H1 (cell line): Measurements from ENCODE around the gene ACSM2A. TPM values are rescaled to one million over a fixed set of nuclear protein-coding genes. Genes with fewer than 3 reads are reported as not detected.
"Not testable (repeated sequence)": the region's sequence is repeated elsewhere in the genome, so short reads cannot be mapped to it uniquely, and the experiment has no call there.

ENCODE experiments used
- CTCF ChIA-PET: fragments of 300-600 bp; sonication (Branson Sonifier 250); formaldehyde crosslinking; loops from one replicate; lab custom pipeline; 2021; ENCODE audit not compliant: partially characterized antibody; lab: Charles Lee
- POLR2A ChIA-PET: fragments of 300-600 bp; sonication (Branson Sonifier 250); formaldehyde crosslinking; loops from one replicate; lab custom pipeline; 2021; ENCODE audit warnings: inconsistent platforms; ENCODE audit not compliant: partially characterized antibody; lab: Charles Lee
- DNase-seq, 2 experiments: peaks; one replicate each; pipeline versions ENCODE4 v3.0.0 to v3.0.0-alpha.2; 2010 to 2022; ENCODE audit warnings: low spot score in 2 of 2, low read depth in 1 of 2, mixed read lengths in 1 of 2
- FAIRE-seq: peaks from 2 replicates; lab custom pipeline; 2011; peaks lifted over from hg19 to GRCh38; lab: Jason Lieb, UNC
- H2AFZ ChIP-seq: 2 replicates; pipeline ENCODE4 v1.8.1; 2012; ENCODE audit warnings: low read length, inconsistent platforms
- H2AK5ac ChIP-seq: 2 replicates; pipeline ENCODE4 v1.6.1; 2013; ENCODE audit warnings: low read depth, low read length
- H2BK120ac ChIP-seq: replicated peaks from 2 replicates; pipeline ENCODE3; 2013; ENCODE audit warnings: low read depth, low read length, inconsistent platforms
- H2BK12ac ChIP-seq: 2 replicates; pipeline ENCODE4 v1.6.1; 2013; ENCODE audit warnings: low read depth, low read length
- H2BK15ac ChIP-seq: 2 replicates; pipeline ENCODE4 v1.6.1; 2013; ENCODE audit warnings: low read length
- H2BK20ac ChIP-seq: 2 replicates; pipeline ENCODE4 v1.6.1; 2013; ENCODE audit warnings: low read length
- H2BK5ac ChIP-seq: 2 replicates; pipeline ENCODE4 v1.6.1; 2013; ENCODE audit warnings: low read depth, low read length
- H3K14ac ChIP-seq: 2 replicates; pipeline ENCODE4 v1.6.1; 2013; ENCODE audit warnings: inconsistent platforms; ENCODE audit not compliant: insufficient read length
- H3K18ac ChIP-seq: 2 replicates; pipeline ENCODE4 v1.6.1; 2013; ENCODE audit warnings: low read length; ENCODE audit errors: extremely low read depth
- H3K23ac ChIP-seq: 2 replicates; pipeline ENCODE4 v1.6.1; 2013; ENCODE audit warnings: inconsistent platforms; ENCODE audit not compliant: insufficient read length
- H3K23me2 ChIP-seq: 2 replicates; pipeline ENCODE4 v1.6.1; 2013; ENCODE audit warnings: low read depth, low read length
- H3K27ac ChIP-seq: 2 replicates; pipeline ENCODE4 v1.6.1; 2011; ENCODE audit warnings: low read depth, low read length, inconsistent platforms
- H3K27me3 ChIP-seq, 4 experiments: replicated peaks in 1 of 4; 1 replicate in 1 of 4; 2 replicates in 3 of 4; pipeline versions ENCODE4 v1.6.1 to v1.8.1; 2011 to 2013; ENCODE audit warnings: low read length in 3 of 4, mild to moderate bottlenecking in 3 of 4, inconsistent platforms in 2 of 4, mixed read lengths in 2 of 4, moderate library complexity in 1 of 4; ENCODE audit not compliant: control insufficient read depth in 3 of 4, insufficient read depth in 3 of 4; ENCODE audit errors: extremely low read depth in 1 of 4
- H3K36me3 ChIP-seq, 4 experiments: 2 replicates each; pipeline versions ENCODE4 v1.6.1 to v1.8.1; 2011 to 2013; ENCODE audit warnings: mild to moderate bottlenecking in 4 of 4, low read length in 3 of 4, moderate library complexity in 2 of 4, control low read depth in 1 of 4, inconsistent platforms in 1 of 4; ENCODE audit not compliant: insufficient read depth in 4 of 4, control insufficient read depth in 2 of 4
- H3K4ac ChIP-seq: replicated peaks from 2 replicates; pipeline ENCODE3; 2013; ENCODE audit warnings: low read length, low read depth, mixed read lengths, inconsistent platforms; ENCODE audit not compliant: insufficient read length
- H3K4me1 ChIP-seq, 4 experiments: replicated peaks in 1 of 4; 1 replicate in 1 of 4; 2 replicates in 3 of 4; pipeline versions ENCODE4 v1.6.1 to v1.8.1; 2011 to 2013; ENCODE audit warnings: low read length in 3 of 4, inconsistent platforms in 2 of 4, mixed read lengths in 1 of 4; ENCODE audit not compliant: insufficient read depth in 4 of 4, control insufficient read depth in 3 of 4
- H3K4me2 ChIP-seq, 2 experiments: 2 replicates each; pipeline versions ENCODE4 v1.6.1 to v1.8.1; 2011 to 2013; ENCODE audit warnings: low read depth in 2 of 2, low read length in 2 of 2, control low read depth in 1 of 2, inconsistent platforms in 1 of 2, mild to moderate bottlenecking in 1 of 2; ENCODE audit not compliant: insufficient read depth in 1 of 2
- H3K4me3 ChIP-seq, 4 experiments: fragments of 200-600, 300-600 bp in 1 of 4; sonication (generic), shearing (Covaris generic), sonication (Bioruptor Twin) in 1 of 4; 2 replicates each; pipeline versions ENCODE4 v1.5.1 to v1.8.1; 2011 to 2016; ENCODE audit warnings: low read length in 4 of 4, low read depth in 3 of 4, control low read depth in 2 of 4, inconsistent platforms in 2 of 4, mild to moderate bottlenecking in 2 of 4, mixed read lengths in 1 of 4, moderate library complexity in 1 of 4; ENCODE audit not compliant: insufficient read depth in 2 of 4; ENCODE audit errors: extremely low read depth in 1 of 4
- H3K56ac ChIP-seq: replicated peaks from 2 replicates; pipeline ENCODE3; 2013; ENCODE audit warnings: low read depth, mild to moderate bottlenecking, mixed read lengths, low read length, inconsistent platforms; ENCODE audit not compliant: insufficient read length
- H3K79me1 ChIP-seq: 2 replicates; pipeline ENCODE4 v1.6.1; 2013; ENCODE audit warnings: low read depth, low read length, control low read depth
- H3K79me2 ChIP-seq, 2 experiments: 2 replicates each; pipeline versions ENCODE4 v1.6.1 to v1.8.1; 2012 to 2013; ENCODE audit warnings: low read length in 2 of 2, mild to moderate bottlenecking in 2 of 2, inconsistent platforms in 1 of 2; ENCODE audit not compliant: insufficient read depth in 2 of 2, control insufficient read depth in 1 of 2
- H3K9ac ChIP-seq, 4 experiments: replicated peaks in 1 of 4; 1 replicate in 1 of 4; 2 replicates in 3 of 4; pipeline versions ENCODE4 v1.6.1 to v1.8.1; 2011 to 2013; ENCODE audit warnings: low read depth in 3 of 4, low read length in 3 of 4, control low read depth in 2 of 4, mild to moderate bottlenecking in 2 of 4, moderate library complexity in 2 of 4, inconsistent platforms in 1 of 4; ENCODE audit errors: extremely low read depth in 1 of 4
- H3K9me3 ChIP-seq, 2 experiments: 2 replicates each; pipeline versions ENCODE4 v1.6.1 to v1.8.1; 2012 to 2013; ENCODE audit warnings: mild to moderate bottlenecking in 2 of 2, moderate library complexity in 2 of 2, control low read depth in 1 of 2, inconsistent platforms in 1 of 2, low read depth in 1 of 2, low read length in 1 of 2, mixed read lengths in 1 of 2; ENCODE audit not compliant: insufficient read depth in 2 of 2
- H4K20me1 ChIP-seq, 2 experiments: replicated peaks in 1 of 2; 2 replicates each; pipeline versions ENCODE3 to v1.8.1; 2011 to 2013; ENCODE audit warnings: inconsistent platforms in 2 of 2, low read length in 2 of 2, mild to moderate bottlenecking in 1 of 2; ENCODE audit not compliant: insufficient read depth in 2 of 2, control insufficient read depth in 1 of 2
- H4K5ac ChIP-seq: 2 replicates; pipeline ENCODE4 v1.6.1; 2013; ENCODE audit warnings: low read length, low read depth, mixed read lengths, inconsistent platforms; ENCODE audit not compliant: insufficient read length
- H4K8ac ChIP-seq: 2 replicates; pipeline ENCODE4 v1.8.0; 2013; ENCODE audit warnings: mild to moderate bottlenecking, moderate library complexity, low read length, inconsistent platforms; ENCODE audit not compliant: insufficient read depth; ENCODE audit errors: extremely low read depth
- H4K91ac ChIP-seq: replicated peaks from 2 replicates; pipeline ENCODE3; 2013; ENCODE audit warnings: low read length, mixed read lengths, inconsistent platforms; ENCODE audit not compliant: insufficient read length
- WGBS, 2 experiments: shearing (Covaris generic) in 1 of 2; methylation state at CpG; one replicate each; pipeline versions ENCODE4 v1.1.6 to v1.1.7; 2013 to 2015; ENCODE audit warnings: low lambda C conversion rate in 2 of 2, mixed read lengths in 2 of 2, inconsistent platforms in 1 of 2, low coverage in 1 of 2, missing lambda C conversion rate in 1 of 2; ENCODE audit not compliant: insufficient replicate concordance in 2 of 2, insufficient coverage in 1 of 2, insufficient read length in 1 of 2; ENCODE audit errors: extremely low coverage in 1 of 2, missing lambda C conversion rate in 1 of 2; 5-methylcytosine and 5-hydroxymethylcytosine counted together
- polyA plus RNA-seq, 7 experiments: library from polyadenylated mRNA; depleted of rRNA in 3 of 7; stranded (reverse) in 5 of 7; unstranded in 2 of 7; fragments of >200 nt in 5 of 7; fragments of 200-250 nt in 2 of 7; gene quantifications; 1 replicate in 5 of 7; 2 replicates in 1 of 7; 4 replicates in 1 of 7; pipeline versions ENCODE4 v1.2.1 to v1.2.3, GENCODE V29; 2011 to 2013; ENCODE audit warnings: missing spikeins in 2 of 7, mixed read lengths in 2 of 7
- total RNA-seq: library from RNA; stranded (reverse); fragmentation: NEBNext Ultra II Directional; extraction: Animal tissue kit (Norgen Biotek cat#: 25700); gene quantifications from 2 replicates; pipeline ENCODE4 v1.2.1, GENCODE V29; 2021

The ACSM2A gene
- total and polyA plus RNA-seq, 2 of the 8 experiments (the other 6 are each of a cell fraction or from before 2014, with no cell fraction given): not detected

DNA sequence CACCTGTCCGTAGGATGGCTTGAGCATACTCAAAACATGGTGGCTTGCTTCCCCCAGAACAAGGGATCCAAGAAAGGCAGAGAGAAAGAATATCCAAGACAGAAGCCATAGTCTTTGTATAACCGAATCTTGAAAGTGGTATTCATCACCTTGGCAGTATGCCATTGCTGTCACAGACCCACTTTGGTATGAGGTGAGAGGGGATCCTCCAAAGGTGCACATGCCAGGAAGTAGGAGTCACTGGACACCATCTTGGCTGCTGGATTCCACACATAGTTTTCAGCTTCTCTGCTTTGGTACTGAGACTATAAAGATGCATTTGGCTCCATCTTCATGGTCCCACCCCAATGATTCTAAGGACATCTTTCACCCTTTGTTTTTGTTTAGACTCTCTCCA is 23.9 kb upstream of the ACSM2A start:
- H3K27ac ChIP-seq, H2BK12ac ChIP-seq, H3K14ac ChIP-seq, H4K91ac ChIP-seq, FAIRE-seq, H3K4ac ChIP-seq, CTCF ChIA-PET, H3K18ac ChIP-seq, H3K23ac ChIP-seq, H3K4me1 ChIP-seq, H3K9me3 ChIP-seq, H3K36me3 ChIP-seq, H3K4me2 ChIP-seq, H2BK15ac ChIP-seq, H3K23me2 ChIP-seq, H2BK20ac ChIP-seq, H3K4me3 ChIP-seq, H3K79me1 ChIP-seq, H3K56ac ChIP-seq, H2AFZ ChIP-seq, H2BK120ac ChIP-seq, H4K5ac ChIP-seq, H3K27me3 ChIP-seq, H4K20me1 ChIP-seq, H3K9ac ChIP-seq, POLR2A ChIA-PET, DNase-seq, H4K8ac ChIP-seq, H2AK5ac ChIP-seq, H3K79me2 ChIP-seq, H2BK5ac ChIP-seq: not testable (repeated sequence)
- WGBS, 2 experiments: 95% methylated on average over 2 of the region's 2 CpGs; no CpG with 5 or more reads in 1 of the 2 experiments

GRCh38 chr16:20429499-20429898 is 21.8 kb upstream of the ACSM2A start:
- H4K20me1 ChIP-seq, H3K9me3 ChIP-seq, H2BK15ac ChIP-seq, H3K9ac ChIP-seq, H3K27ac ChIP-seq, H4K5ac ChIP-seq, CTCF ChIA-PET, H3K27me3 ChIP-seq, H2AFZ ChIP-seq, H2AK5ac ChIP-seq, H2BK20ac ChIP-seq, H3K36me3 ChIP-seq, H3K79me2 ChIP-seq, H3K14ac ChIP-seq, H2BK120ac ChIP-seq, H3K4me3 ChIP-seq, H4K8ac ChIP-seq, H3K4ac ChIP-seq, H4K91ac ChIP-seq, H3K79me1 ChIP-seq, H2BK5ac ChIP-seq, H3K4me1 ChIP-seq, H3K4me2 ChIP-seq, H3K56ac ChIP-seq, H3K23me2 ChIP-seq, H3K18ac ChIP-seq, H3K23ac ChIP-seq, FAIRE-seq, DNase-seq, H2BK12ac ChIP-seq: not testable (repeated sequence)
- POLR2A ChIA-PET: interaction anchor here (0.6 kb wide), 1 partner anchor 729 kb away, joined by 3 read pairs; no protein-coding TSS in a partner anchor
- 83% methylated on average over 7 of the region's 7 CpGs; no CpG with 5 or more reads in 1 of the 2 experiments for WGBS, 2 experiments
